ENCODE measurements around the gene PRRG3.

PRRG3 gene

GRCh38 chrX:151708821-151709220 is 13.6 kb downstream of the PRRG3 start:
- no peaks in the 10 kb centered on the region for H3K4me1 ChIP-seq (ENCODE audit: control insufficient read depth, insufficient read depth, low read length, unreplicated experiment)
- no peak overlapping the region for H2AFZ ChIP-seq (ENCODE audit: low read length, unreplicated experiment)
- no peaks in the 10 kb centered on the region for H3K36me3 ChIP-seq (ENCODE audit: insufficient read depth, low read length)

GRCh38 chrX:151710457-151710856 is 15.2 kb downstream of the PRRG3 start:
- Histone ChIP-seq H3K27me3 (ENCODE audit: insufficient read depth, low read length) (no peaks in the 10 kb centered on the region), H3K4me1 (ENCODE audit: control insufficient read depth, insufficient read depth, low read length, unreplicated experiment) (no peaks in the 10 kb centered on the region), H3K79me2 (ENCODE audit: control insufficient read depth, insufficient read depth, low read length, unreplicated experiment) (no peaks in the 10 kb centered on the region), H3K27ac (ENCODE audit: low read depth, low read length) (no peak overlapping the region), H2AFZ (ENCODE audit: low read length, unreplicated experiment) (no peak overlapping the region), H3K4me3 (ENCODE audit: low read depth, low read length) (no peak overlapping the region), H3K36me3 (ENCODE audit: insufficient read depth, low read length) (no peaks in the 10 kb centered on the region)

More at GRCh38 chrX:151708821-151709220, 13.6 kb downstream of the PRRG3 start:
- Histone ChIP-seq H3K79me2 (ENCODE audit: control insufficient read depth, insufficient read depth, low read length, unreplicated experiment) (no peaks in the 10 kb centered on the region), H3K4me3 (ENCODE audit: low read depth, low read length) (no peak overlapping the region), H3K27ac (ENCODE audit: low read depth, low read length) (no peak overlapping the region), H3K27me3 (ENCODE audit: insufficient read depth, low read length) (no peaks in the 10 kb centered on the region)

GRCh38 chrX:151711154-151711553 is 15.9 kb downstream of the PRRG3 start:
- Histone ChIP-seq H2AFZ (ENCODE audit: low read length, unreplicated experiment) (no peak overlapping the region), H3K36me3 (ENCODE audit: insufficient read depth, low read length) (no peaks in the 10 kb centered on the region), H3K4me1 (ENCODE audit: control insufficient read depth, insufficient read depth, low read length, unreplicated experiment) (no peaks in the 10 kb centered on the region), H3K27ac (ENCODE audit: low read depth, low read length) (no peak overlapping the region), H3K27me3 (ENCODE audit: insufficient read depth, low read length) (no peaks in the 10 kb centered on the region), H3K4me3 (ENCODE audit: low read depth, low read length) (no peak overlapping the region), H3K79me2 (ENCODE audit: control insufficient read depth, insufficient read depth, low read length, unreplicated experiment) (no peaks in the 10 kb centered on the region)

GRCh38 chrX:151711787-151712186 is 16.5 kb downstream of the PRRG3 start:
- Histone ChIP-seq H3K36me3 (ENCODE audit: insufficient read depth, low read length) (no peaks in the 10 kb centered on the region), H3K79me2 (ENCODE audit: control insufficient read depth, insufficient read depth, low read length, unreplicated experiment) (no peaks in the 10 kb centered on the region), H3K4me1 (ENCODE audit: control insufficient read depth, insufficient read depth, low read length, unreplicated experiment) (no peaks in the 10 kb centered on the region), H3K27ac (ENCODE audit: low read depth, low read length) (no peak overlapping the region), H3K4me3 (ENCODE audit: low read depth, low read length) (no peak overlapping the region), H2AFZ (ENCODE audit: low read length, unreplicated experiment) (no peak overlapping the region), H3K27me3 (ENCODE audit: insufficient read depth, low read length) (no peaks in the 10 kb centered on the region)

DNA sequence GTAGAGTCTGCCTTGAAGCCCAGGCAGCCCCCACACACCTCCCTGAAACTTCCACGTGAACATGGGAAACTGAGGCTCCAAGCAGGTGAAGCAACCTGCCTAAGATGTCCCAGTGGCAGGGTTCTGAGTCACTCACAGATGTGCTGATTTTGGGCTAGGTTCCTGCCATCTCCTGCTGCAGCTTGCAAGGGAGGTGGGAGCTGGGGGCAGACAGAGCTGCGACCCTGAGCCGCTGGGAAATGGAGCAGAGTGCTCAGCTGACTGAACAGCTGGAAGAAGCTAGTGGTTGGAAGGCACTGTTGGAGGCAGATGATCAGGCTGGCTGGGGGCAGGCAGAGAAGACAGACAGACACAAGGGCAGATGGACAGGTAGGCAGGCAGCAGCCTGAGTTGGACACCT is 17.0 kb downstream of the PRRG3 start:
- no peaks in the 10 kb centered on the region for H3K4me1 ChIP-seq (ENCODE audit: control insufficient read depth, insufficient read depth, low read length, unreplicated experiment)
- H3K27me3 ChIP-seq (ENCODE audit: insufficient read depth, low read length), result no peaks in the 10 kb centered on the region
- no peak overlapping the region for H2AFZ ChIP-seq (ENCODE audit: low read length, unreplicated experiment)
- H3K36me3 ChIP-seq (ENCODE audit: insufficient read depth, low read length), result no peaks in the 10 kb centered on the region
- H3K27ac ChIP-seq (ENCODE audit: low read depth, low read length), result no peak overlapping the region
- no peaks in the 10 kb centered on the region for H3K79me2 ChIP-seq (ENCODE audit: control insufficient read depth, insufficient read depth, low read length, unreplicated experiment)
- H3K4me3 ChIP-seq (ENCODE audit: low read depth, low read length), result no peak overlapping the region

DNA sequence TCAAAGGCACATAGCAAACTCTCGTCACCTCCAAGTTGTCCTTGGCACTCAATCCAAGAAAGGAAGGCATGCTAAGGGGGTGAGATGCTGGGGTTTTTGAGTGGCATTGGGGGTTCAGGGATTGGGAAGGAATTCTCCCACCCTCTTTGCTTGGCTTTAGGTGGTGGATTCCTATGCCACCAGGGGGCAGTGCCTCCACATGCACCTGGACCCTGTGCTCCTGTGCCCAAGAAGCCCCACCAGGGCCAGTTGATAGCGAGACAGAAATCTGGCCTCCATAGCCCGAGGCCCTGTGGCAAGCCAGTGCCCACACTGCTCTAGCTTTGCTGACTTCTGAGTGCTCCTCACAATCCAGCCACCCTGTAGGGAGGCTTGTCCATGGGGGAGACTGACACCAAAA is 18.6 kb downstream of the PRRG3 start:
- Histone ChIP-seq H3K4me3 (ENCODE audit: low read depth, low read length) (no peak overlapping the region), H2AFZ (ENCODE audit: low read length, unreplicated experiment) (no peak overlapping the region), H3K36me3 (ENCODE audit: insufficient read depth, low read length) (no peaks in the 10 kb centered on the region), H3K27me3 (ENCODE audit: insufficient read depth, low read length) (no peaks in the 10 kb centered on the region), H3K4me1 (ENCODE audit: control insufficient read depth, insufficient read depth, low read length, unreplicated experiment) (no peaks in the 10 kb centered on the region), H3K27ac (ENCODE audit: low read depth, low read length) (no peak overlapping the region), H3K79me2 (ENCODE audit: control insufficient read depth, insufficient read depth, low read length, unreplicated experiment) (no peaks in the 10 kb centered on the region)

GRCh38 chrX:151714362-151714761 is 19.1 kb downstream of the PRRG3 start:
- H3K4me1 ChIP-seq (ENCODE audit: control insufficient read depth, insufficient read depth, low read length, unreplicated experiment), result no peaks in the 10 kb centered on the region
- no peaks in the 10 kb centered on the region for H3K79me2 ChIP-seq (ENCODE audit: control insufficient read depth, insufficient read depth, low read length, unreplicated experiment)
- H3K27ac ChIP-seq (ENCODE audit: low read depth, low read length), result no peak overlapping the region
- no peak overlapping the region for H2AFZ ChIP-seq (ENCODE audit: low read length, unreplicated experiment)
- H3K27me3 ChIP-seq (ENCODE audit: insufficient read depth, low read length), result no peaks in the 10 kb centered on the region
- no peak overlapping the region for H3K4me3 ChIP-seq (ENCODE audit: low read depth, low read length)
- no peaks in the 10 kb centered on the region for H3K36me3 ChIP-seq (ENCODE audit: insufficient read depth, low read length)

DNA sequence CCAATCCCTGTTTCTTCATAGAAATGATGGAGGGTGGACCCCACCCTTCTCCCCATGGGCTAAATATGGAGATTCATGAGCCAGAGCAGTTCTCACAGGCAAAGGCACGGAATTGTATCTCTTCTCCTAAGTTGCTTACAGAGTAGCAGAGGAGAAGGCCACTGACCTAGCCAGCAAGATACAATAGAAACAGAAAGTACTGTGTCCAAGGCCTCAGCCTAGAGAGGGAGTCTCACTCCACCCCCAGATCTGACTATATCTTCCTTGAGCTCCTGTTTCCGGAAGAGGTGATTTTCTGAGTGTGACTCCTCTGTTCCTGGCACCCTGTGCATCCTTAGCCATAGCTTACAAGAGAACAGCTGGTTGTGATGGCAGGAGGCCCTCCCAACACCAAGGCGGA is 20.5 kb downstream of the PRRG3 start, which contains the start of gene FATE1:
Gene FATE1, plus strand, starts transcription at position 284 of the 400 bp plus-strand sequence. Its CDS starts 85 bp downstream, at position 369.
- no peak within 1 kb of the TSS for H3K4me3 ChIP-seq (ENCODE audit: low read depth, low read length)
- H3K4me1 ChIP-seq (ENCODE audit: control insufficient read depth, insufficient read depth, low read length, unreplicated experiment), result no peaks in the 10 kb centered on the region
- H3K27ac ChIP-seq (ENCODE audit: low read depth, low read length), result no peak within 1 kb of the TSS
- no peaks in the 10 kb centered on the region for H3K79me2 ChIP-seq (ENCODE audit: control insufficient read depth, insufficient read depth, low read length, unreplicated experiment)
- no peaks in the 10 kb centered on the region for H3K27me3 ChIP-seq (ENCODE audit: insufficient read depth, low read length)
- no peak within 1 kb of the TSS for H2AFZ ChIP-seq (ENCODE audit: low read length, unreplicated experiment)
- H3K36me3 ChIP-seq (ENCODE audit: insufficient read depth, low read length), result no peaks in the 10 kb centered on the region

GRCh38 chrX:151722241-151722846 is 27.1 kb downstream of the PRRG3 start:
- Histone ChIP-seq H3K27ac (ENCODE audit: low read depth, low read length) (no peak overlapping the region), H3K79me2 (ENCODE audit: control insufficient read depth, insufficient read depth, low read length, unreplicated experiment) (no peaks in the 10 kb centered on the region), H3K4me3 (ENCODE audit: low read depth, low read length) (no peak overlapping the region), H2AFZ (ENCODE audit: low read length, unreplicated experiment) (no peak overlapping the region), H3K36me3 (ENCODE audit: insufficient read depth, low read length) (no peaks in the 10 kb centered on the region), H3K4me1 (ENCODE audit: control insufficient read depth, insufficient read depth, low read length, unreplicated experiment) (no peaks in the 10 kb centered on the region), H3K27me3 (ENCODE audit: insufficient read depth, low read length) (no peaks in the 10 kb centered on the region)

- H3K36me3 ChIP-seq (ENCODE audit: insufficient read depth, low read length), result no peaks in the 10 kb centered on the region
These were observed 28.0 kb downstream of the PRRG3 start for GRCh38 chrX:151723156-151723760.

More at GRCh38 chrX:151723156-151723760, 28.0 kb downstream of the PRRG3 start:
- H3K27me3 ChIP-seq (ENCODE audit: insufficient read depth, low read length), result no peaks in the 10 kb centered on the region
- H3K27ac ChIP-seq (ENCODE audit: low read depth, low read length), result no peak overlapping the region
- H2AFZ ChIP-seq (ENCODE audit: low read length, unreplicated experiment), result no peak overlapping the region
- H3K79me2 ChIP-seq (ENCODE audit: control insufficient read depth, insufficient read depth, low read length, unreplicated experiment), result no peaks in the 10 kb centered on the region
- H3K4me1 ChIP-seq (ENCODE audit: control insufficient read depth, insufficient read depth, low read length, unreplicated experiment), result no peaks in the 10 kb centered on the region
- H3K4me3 ChIP-seq (ENCODE audit: low read depth, low read length), result no peak overlapping the region
